Stimulated activated CD4-positive, alpha-beta T cell treated with anti-CD3 and anti-CD28 coated beads, TNF-alpha, amount 100 ng/mL, for 4 hours (primary cell): ENCODE measurements around the gene CPXCR1.
"Not testable (repeated sequence)": the region's sequence is repeated elsewhere in the genome, so short reads cannot be mapped to it uniquely, and the experiment has no call there.

Experiments
- DNase-seq, 3 experiments: peaks; one replicate each; pipeline ENCODE4 v3.0.0-alpha.2; 2020; ENCODE audit warnings: low read depth in 3 of 3

Gene CPXCR1

GRCh38 chrX:88746925-88747324 lies at the start of gene CPXCR1:
Gene CPXCR1 (plus strand): TSS chrX:88747225. CDS start chrX:88753415, 6,190 bp downstream.
- DNase-seq: no peak

- DNase-seq: no peak
These were observed 11.2 kb upstream of the CPXCR1 start for GRCh38 chrX:88735835-88736234.

- not testable (repeated sequence) for DNase-seq
These were observed 810 bp upstream of the CPXCR1 start for GRCh38 chrX:88746215-88746614.

- not testable (repeated sequence) for DNase-seq
These were observed 5.3 kb downstream of the CPXCR1 start for GRCh38 chrX:88752339-88752738.

- DNase-seq: no peak
These were observed 42.8 kb downstream of the CPXCR1 start for GRCh38 chrX:88789825-88790224.
